Measurements from ENCODE around the gene OR9Q1.

The OR9Q1 gene

DNA sequence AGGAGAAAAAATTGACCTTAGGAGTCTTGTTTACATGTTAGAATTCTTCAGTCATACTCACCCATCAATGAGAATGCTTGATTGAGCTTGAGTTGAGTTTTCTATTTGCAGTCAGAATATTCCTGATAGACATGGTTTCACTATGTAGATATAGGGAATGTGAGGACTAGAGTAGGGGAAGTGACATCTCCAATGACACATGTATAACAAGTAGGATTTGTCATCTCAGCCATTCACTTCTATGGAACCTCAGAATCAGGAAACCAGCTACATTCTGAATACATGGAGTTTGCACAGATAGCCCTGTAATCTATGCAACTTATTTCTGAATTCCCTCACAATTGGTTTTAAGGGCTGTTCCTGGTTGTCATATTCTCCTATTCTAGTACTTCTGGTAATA, 20.1 kb upstream of the OR9Q1 start:
- DNase-seq (ENCODE audit: low spot score in 2 of 2) = no peak
- ATAC-seq (ENCODE audit: low read depth) = no peak
- Mint-ChIP-seq H3K27me3 (peaks cover 15% of the 10 kb centered on the region), H3K36me3 (no peaks in the 10 kb centered on the region), H3K4me1 (peaks cover 3% of the 10 kb centered on the region), H3K9me3 (no peaks in the 10 kb centered on the region), H3K27ac (no peak overlapping the region), H3K4me3 (no peak overlapping the region)

DNA sequence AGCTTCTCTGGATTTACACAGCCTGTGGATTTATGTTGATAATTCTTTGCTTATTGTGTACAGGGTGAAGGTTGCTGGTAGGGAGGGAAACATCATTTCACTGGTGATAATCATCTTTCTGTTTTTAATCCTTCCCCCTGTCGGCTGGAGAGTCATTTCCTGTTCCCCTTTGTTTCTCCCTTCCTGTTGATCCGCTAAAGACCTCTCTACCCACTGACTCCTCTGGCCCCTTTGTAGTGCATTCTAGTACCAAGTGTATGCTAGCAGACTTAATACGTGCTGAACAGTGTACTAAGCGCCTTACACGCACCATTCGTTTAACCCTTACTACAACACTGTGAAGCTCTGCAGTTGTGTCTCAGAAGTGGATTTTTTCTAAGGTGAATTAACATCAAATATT, 19.0 kb upstream of the OR9Q1 start:
- no peaks in the 10 kb centered on the region for H3K36me3 Mint-ChIP-seq
- H3K9me3 Mint-ChIP-seq = no peaks in the 10 kb centered on the region
- no peak overlapping the region for H3K27ac Mint-ChIP-seq
- no peak overlapping the region for H3K4me3 Mint-ChIP-seq
- ATAC-seq (ENCODE audit: low read depth) (no peak), DNase-seq (ENCODE audit: low spot score in 2 of 2) (no peak)
- peaks cover 15% of the 10 kb centered on the region for H3K27me3 Mint-ChIP-seq
- peaks cover 3% of the 10 kb centered on the region for H3K4me1 Mint-ChIP-seq

DNA sequence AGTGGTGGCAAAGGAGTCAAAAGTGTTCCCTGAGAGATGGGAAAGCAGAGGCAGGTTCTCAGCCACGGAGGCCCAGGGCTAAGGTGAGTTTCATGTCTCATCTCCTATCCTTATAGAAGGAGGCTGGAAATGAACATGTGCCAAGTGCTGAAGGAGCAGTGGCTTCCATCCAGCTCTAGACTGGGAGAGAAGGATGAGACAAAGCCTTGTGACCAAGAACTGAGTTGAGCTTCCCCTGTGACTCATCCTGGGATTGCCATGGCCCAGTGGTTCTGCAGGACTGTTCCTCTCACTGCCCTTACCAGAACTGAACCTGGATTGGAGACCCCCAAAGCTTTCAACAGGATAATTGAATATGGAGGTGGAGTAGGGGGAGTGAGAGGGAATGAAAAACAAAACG, 16.7 kb upstream of the OR9Q1 start:
- ATAC-seq (ENCODE audit: low read depth) (no peak), DNase-seq (ENCODE audit: low spot score in 2 of 2) (no peak)
- H3K4me3 Mint-ChIP-seq = no peak overlapping the region
- H3K4me1 Mint-ChIP-seq = peaks cover 3% of the 10 kb centered on the region
- no peak overlapping the region for H3K27ac Mint-ChIP-seq
- no peaks in the 10 kb centered on the region for H3K9me3 Mint-ChIP-seq
- H3K27me3 Mint-ChIP-seq = peaks cover 13% of the 10 kb centered on the region
- no peaks in the 10 kb centered on the region for H3K36me3 Mint-ChIP-seq

DNA sequence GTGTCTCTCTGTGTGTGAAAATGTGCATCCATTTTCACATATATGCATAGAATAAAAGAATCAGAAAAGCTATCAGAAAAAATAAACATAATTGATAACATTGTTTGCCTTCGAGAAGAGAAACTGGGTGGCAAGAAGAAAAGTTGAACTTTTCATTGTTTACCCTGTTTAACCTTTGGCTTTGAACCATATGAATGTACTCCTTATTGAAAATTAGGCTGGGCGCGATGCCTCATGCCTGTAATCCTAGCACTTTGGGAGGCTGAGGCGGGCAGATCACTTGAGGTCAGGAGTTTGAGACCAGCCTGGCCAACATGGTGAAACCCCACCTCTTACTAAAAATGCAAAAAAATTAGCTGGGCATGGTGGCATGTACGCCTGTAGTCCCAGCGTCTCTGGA, 11.9 kb upstream of the OR9Q1 start:
- Mint-ChIP-seq H3K9me3 (peaks cover 2% of the 10 kb centered on the region), H3K4me3 (no peak overlapping the region), H3K4me1 (no peaks in the 10 kb centered on the region), H3K27me3 (peaks cover 2% of the 10 kb centered on the region), H3K27ac (no peak overlapping the region), H3K36me3 (no peaks in the 10 kb centered on the region)
- DNase-seq (ENCODE audit: low spot score in 2 of 2) = no peak
- no peak for ATAC-seq (ENCODE audit: low read depth)

DNA sequence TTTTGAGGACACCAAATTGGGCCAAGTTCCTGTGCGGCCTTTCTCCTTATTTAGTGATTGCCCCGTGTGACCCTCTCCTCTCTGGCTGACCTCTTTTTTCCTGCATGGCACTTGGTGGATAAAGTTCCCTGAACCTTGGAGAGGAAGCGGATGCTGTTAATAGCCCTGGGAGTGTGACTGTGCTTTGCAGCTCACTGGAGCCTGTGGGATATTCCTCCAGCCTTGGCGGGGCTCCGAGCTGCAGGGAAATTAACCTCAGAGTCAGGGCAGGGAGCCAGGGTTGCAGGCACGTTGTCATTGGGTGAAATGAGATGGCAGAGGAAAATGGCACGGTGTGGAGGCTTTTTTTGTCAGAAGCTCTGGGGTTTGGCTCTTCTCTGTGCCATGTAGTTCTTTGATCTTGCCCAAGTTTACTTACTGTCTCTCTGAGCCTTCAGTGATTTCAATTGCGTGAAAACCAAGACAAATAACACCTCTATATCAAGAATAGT, 965 bp downstream of the OR9Q1 start:
- H3K4me3 Mint-ChIP-seq = no peak overlapping the region
- ATAC-seq (ENCODE audit: low read depth) (no peak), DNase-seq (ENCODE audit: low spot score in 2 of 2) (no peak)
- no peak overlapping the region for H3K27ac Mint-ChIP-seq
- no peaks in the 10 kb centered on the region for H3K9me3 Mint-ChIP-seq
- peaks cover 7% of the 10 kb centered on the region for H3K27me3 Mint-ChIP-seq
- no peaks in the 10 kb centered on the region for H3K4me1 Mint-ChIP-seq
- no peaks in the 10 kb centered on the region for H3K36me3 Mint-ChIP-seq

DNA sequence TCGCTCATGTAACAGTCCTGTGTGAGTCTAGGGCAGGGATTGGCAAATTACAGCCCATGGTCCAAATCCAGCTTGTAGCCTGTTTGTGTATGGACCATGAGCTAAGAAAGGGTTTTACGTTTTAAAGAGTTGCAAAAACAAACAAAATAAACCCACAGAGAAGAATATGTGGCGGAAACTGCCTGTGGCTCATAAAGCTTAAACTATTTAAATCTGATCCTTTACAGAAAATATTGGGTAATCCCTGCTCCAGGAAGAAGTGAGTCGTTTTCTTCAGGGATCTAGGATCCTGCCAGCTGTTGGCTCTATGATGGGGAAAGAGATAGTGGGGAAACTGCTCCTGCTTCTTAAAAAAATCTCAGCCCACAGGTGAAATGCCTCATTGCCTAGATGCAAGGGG, 3.7 kb downstream of the OR9Q1 start:
- Mint-ChIP-seq H3K9me3 (peaks cover 1% of the 10 kb centered on the region), H3K36me3 (no peaks in the 10 kb centered on the region), H3K4me3 (no peak overlapping the region), H3K4me1 (no peaks in the 10 kb centered on the region), H3K27me3 (peaks cover 9% of the 10 kb centered on the region), H3K27ac (no peak overlapping the region)
- ATAC-seq (ENCODE audit: low read depth) = no peak
- no peak for DNase-seq (ENCODE audit: low spot score in 2 of 2)

DNA sequence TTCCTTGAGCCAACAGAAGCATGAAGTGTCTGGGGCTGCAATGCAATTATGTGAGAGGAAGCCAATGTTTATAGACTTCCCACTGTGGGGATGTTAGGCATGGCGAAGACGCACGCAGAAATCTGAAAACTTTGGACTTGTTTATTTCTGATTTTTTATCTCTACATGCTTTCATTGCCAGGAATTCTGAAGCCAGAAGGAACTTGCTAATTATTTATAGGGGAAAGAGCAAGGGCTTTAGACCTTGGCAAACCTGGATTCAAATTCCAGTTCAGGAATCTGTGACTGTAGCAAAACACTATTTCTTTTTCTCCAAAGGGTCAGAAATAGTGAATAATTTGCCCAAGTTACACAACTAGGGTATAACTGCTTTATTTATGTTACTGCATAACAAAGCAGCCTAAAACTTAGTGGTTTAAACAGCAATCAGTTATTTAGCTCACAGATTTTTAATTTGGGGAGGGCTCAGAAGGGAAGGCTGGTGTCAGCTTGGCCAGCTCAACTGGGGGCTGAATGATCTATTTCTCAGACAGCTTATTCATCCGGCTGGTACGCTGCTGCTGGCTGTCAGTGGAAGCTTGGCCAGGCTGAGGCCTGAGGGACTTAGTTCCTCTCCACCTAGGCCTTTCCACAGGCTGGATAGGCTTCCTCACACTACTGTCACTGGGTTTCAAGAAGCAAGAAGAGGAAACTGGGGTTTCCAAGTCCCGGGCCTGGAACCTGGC, 5.2 kb downstream of the OR9Q1 start:
- H3K27me3 Mint-ChIP-seq = peaks cover 7% of the 10 kb centered on the region
- H3K4me3 Mint-ChIP-seq = no peak overlapping the region
- ATAC-seq (ENCODE audit: low read depth) (no peak), DNase-seq (ENCODE audit: low spot score in 2 of 2) (no peak)
- H3K36me3 Mint-ChIP-seq = no peaks in the 10 kb centered on the region
- no peaks in the 10 kb centered on the region for H3K4me1 Mint-ChIP-seq
- H3K27ac Mint-ChIP-seq = no peak overlapping the region
- H3K9me3 Mint-ChIP-seq = peaks cover 1% of the 10 kb centered on the region

DNA sequence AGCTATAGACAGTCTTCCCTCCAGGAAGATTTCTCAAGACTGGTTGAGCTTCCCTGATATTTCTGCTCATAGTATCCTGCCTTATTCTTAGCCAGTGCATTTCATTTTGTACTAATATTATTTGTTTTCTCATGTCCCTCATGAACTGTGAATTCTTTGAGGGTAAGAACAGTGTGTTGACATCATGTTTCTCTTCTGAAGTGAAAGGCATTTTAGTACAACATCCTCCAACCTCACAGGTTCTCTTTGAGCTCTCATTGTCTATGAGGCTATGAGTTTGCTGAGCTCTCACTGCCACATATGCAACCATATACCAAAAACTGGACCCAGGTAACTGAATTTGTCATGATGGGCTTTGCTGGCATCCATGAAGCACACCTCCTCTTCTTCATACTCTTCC, 7.0 kb downstream of the OR9Q1 start, which contains the start of gene OR6Q1:
Gene OR6Q1, plus strand, starts transcription at position 301 of the 400 bp plus-strand sequence. Its CDS starts 0 bp downstream, at position 301.
- no peak within 1 kb of the TSS for H3K4me3 Mint-ChIP-seq
- ATAC-seq (ENCODE audit: low read depth) (no peak), DNase-seq (ENCODE audit: low spot score in 2 of 2) (no peak)
- no peaks in the 10 kb centered on the region for H3K4me1 Mint-ChIP-seq
- H3K9me3 Mint-ChIP-seq = peaks cover 6% of the 10 kb centered on the region
- no peaks in the 10 kb centered on the region for H3K36me3 Mint-ChIP-seq
- H3K27me3 Mint-ChIP-seq = peaks cover 5% of the 10 kb centered on the region
- no peak within 1 kb of the TSS for H3K27ac Mint-ChIP-seq

DNA sequence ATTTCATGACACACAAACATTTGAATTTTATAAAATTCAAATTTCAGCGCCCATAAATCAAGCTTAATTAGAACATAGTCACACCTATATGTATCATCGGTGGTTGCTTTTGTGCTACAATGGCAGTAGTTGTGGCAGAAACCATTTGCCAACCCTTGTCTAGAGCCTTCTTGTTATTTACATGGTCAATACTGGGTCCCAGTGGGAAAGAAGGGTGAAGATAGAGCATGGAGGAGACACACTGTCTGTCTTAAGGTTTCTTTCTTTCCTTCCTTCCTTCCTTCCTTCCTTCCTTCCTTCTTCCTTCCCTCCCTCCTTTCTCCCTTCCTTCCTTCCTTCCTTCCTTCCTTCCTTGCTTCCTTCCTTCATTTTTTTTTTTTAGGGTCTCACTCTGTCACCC, 10.8 kb downstream of the OR9Q1 start:
- H3K27me3 Mint-ChIP-seq = peaks cover 2% of the 10 kb centered on the region
- no peak for ATAC-seq (ENCODE audit: low read depth)
- H3K36me3 Mint-ChIP-seq = no peaks in the 10 kb centered on the region
- no peaks in the 10 kb centered on the region for H3K4me1 Mint-ChIP-seq
- DNase-seq (ENCODE audit: low spot score in 2 of 2) = no peak
- no peak overlapping the region for H3K4me3 Mint-ChIP-seq
- H3K9me3 Mint-ChIP-seq = peaks cover 10% of the 10 kb centered on the region
- H3K27ac Mint-ChIP-seq = no peak overlapping the region

DNA sequence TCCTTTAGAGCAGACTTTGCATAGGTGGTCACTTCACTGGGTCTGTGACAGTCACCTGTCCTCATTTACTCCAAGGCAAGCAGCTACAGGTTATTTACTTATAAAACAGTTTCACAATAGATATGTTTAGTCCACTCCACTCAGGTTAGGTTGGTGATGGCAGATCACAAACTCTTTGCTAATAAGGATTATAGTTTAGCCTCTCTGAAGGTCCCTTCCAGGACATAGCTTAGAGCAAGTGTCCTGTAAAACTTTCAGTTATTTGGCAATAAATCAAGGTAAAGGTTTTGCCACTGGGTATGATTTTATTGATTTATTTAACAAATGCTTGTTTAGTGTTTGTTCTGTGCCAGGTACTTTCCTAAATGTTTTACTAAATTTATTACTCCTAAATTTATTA, 15.9 kb downstream of the OR9Q1 start:
- peaks cover 2% of the 10 kb centered on the region for H3K27me3 Mint-ChIP-seq
- no peak for DNase-seq (ENCODE audit: low spot score in 2 of 2)
- no peak overlapping the region for H3K27ac Mint-ChIP-seq
- no peaks in the 10 kb centered on the region for H3K4me1 Mint-ChIP-seq
- no peak overlapping the region for H3K4me3 Mint-ChIP-seq
- peaks cover 8% of the 10 kb centered on the region for H3K9me3 Mint-ChIP-seq
- no peaks in the 10 kb centered on the region for H3K36me3 Mint-ChIP-seq
- no peak for ATAC-seq (ENCODE audit: low read depth)

DNA sequence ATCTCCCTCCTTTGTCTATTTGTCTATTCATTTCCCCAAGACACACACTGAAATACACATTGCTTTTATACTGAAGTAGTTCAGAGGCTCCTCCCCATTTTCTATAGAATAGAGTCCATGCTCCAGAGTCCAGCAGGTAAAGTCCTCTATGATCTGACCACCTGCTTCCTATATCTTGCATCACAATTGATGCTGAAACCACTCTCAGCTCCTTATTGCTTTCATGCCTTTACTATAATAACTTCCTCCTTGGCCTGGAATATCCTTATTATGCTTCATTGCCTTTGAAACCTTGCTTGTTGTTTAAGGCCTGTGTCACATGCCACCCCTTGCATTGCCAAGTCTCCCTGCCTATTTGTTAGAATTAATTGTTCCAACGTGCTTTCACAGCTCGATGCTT, 19.7 kb downstream of the OR9Q1 start:
- no peak overlapping the region for H3K27ac Mint-ChIP-seq
- DNase-seq (ENCODE audit: low spot score in 2 of 2) (no peak), ATAC-seq (ENCODE audit: low read depth) (no peak)
- no peaks in the 10 kb centered on the region for H3K4me1 Mint-ChIP-seq
- H3K9me3 Mint-ChIP-seq = no peaks in the 10 kb centered on the region
- H3K4me3 Mint-ChIP-seq = no peak overlapping the region
- H3K27me3 Mint-ChIP-seq = peaks cover 5% of the 10 kb centered on the region
- no peaks in the 10 kb centered on the region for H3K36me3 Mint-ChIP-seq

DNA sequence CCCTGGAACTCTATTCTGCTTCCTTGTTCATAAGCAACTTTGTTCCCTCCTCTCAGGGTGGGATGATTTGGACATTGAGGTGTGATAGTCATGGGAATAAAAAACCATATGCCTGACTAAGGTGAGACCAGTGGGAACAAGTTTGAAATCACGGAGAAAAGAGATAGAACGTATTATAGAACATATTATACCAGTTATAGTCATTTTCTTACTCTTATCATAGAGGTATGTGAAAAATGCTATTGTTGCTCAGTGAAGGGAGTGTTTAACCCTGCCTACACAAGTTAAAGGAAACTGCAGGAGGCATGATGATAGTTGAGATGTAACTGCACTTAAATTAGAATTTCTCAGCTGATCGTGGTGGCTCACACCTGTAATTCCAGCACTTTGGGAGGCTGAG, 22.6 kb downstream of the OR9Q1 start:
- Mint-ChIP-seq H3K27ac (no peak overlapping the region), H3K36me3 (no peaks in the 10 kb centered on the region), H3K27me3 (peaks cover 5% of the 10 kb centered on the region), H3K4me1 (no peaks in the 10 kb centered on the region), H3K4me3 (no peak overlapping the region), H3K9me3 (no peaks in the 10 kb centered on the region)
- no peak for DNase-seq (ENCODE audit: low spot score in 2 of 2)
- ATAC-seq (ENCODE audit: low read depth) = no peak

DNA sequence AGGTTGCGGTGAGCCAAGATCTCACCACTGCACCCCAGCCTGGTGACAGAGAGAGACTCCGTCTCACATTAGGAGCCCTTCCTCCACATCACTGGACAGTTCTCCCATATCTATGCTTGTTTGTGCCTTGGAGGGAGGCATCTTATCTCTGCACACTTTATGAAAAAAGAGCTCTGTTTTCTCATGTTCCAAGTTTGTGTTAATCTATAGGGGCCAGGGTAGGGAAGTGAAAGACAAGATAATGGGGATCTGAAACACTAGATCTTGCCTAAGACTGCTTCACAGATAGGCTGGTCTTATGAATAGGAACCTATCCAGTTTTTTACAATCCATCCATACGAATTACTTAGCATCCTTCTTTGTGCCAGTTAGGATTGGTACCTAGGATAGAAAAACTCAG, 24.1 kb downstream of the OR9Q1 start:
- no peaks in the 10 kb centered on the region for H3K36me3 Mint-ChIP-seq
- H3K4me3 Mint-ChIP-seq = no peak overlapping the region
- peaks cover 5% of the 10 kb centered on the region for H3K27me3 Mint-ChIP-seq
- no peak for ATAC-seq (ENCODE audit: low read depth)
- DNase-seq (ENCODE audit: low spot score in 2 of 2) = no peak
- no peak overlapping the region for H3K27ac Mint-ChIP-seq
- no peaks in the 10 kb centered on the region for H3K4me1 Mint-ChIP-seq
- no peaks in the 10 kb centered on the region for H3K9me3 Mint-ChIP-seq

DNA sequence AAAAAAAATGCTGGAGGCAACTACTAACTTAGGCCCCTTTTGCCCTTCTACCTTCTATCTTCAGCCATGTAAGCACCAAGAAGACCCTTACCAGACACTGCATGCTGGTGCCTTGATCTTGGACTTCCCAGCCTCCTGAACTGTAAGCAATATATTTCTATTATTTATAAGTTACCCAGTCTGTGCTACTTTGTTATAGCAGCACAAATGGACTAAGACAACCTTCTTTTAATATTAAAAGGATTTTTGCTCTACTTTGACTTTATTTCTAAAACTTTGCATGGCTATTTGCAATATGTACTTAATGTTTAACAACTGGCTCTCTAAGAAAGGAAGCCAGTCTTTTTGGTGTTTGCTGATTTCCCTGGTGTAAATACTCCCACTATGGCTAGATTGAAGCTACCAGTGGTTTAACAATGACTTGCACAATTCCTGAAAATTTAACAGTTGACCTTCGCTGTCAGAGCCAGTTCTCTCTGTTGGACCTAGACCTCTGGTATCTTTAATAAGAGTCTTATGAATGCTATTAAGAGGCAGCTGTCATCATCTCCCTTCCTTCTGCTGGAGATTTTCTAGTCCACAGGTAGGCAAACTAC, 32.2 kb downstream of the OR9Q1 start:
- H3K27ac Mint-ChIP-seq = no peak overlapping the region
- no peaks in the 10 kb centered on the region for H3K36me3 Mint-ChIP-seq
- ATAC-seq (ENCODE audit: low read depth) (no peak), DNase-seq (ENCODE audit: low spot score in 2 of 2) (no peak)
- peaks cover 5% of the 10 kb centered on the region for H3K9me3 Mint-ChIP-seq
- H3K4me1 Mint-ChIP-seq = no peaks in the 10 kb centered on the region
- no peak overlapping the region for H3K4me3 Mint-ChIP-seq
- peaks cover 3% of the 10 kb centered on the region for H3K27me3 Mint-ChIP-seq

DNA sequence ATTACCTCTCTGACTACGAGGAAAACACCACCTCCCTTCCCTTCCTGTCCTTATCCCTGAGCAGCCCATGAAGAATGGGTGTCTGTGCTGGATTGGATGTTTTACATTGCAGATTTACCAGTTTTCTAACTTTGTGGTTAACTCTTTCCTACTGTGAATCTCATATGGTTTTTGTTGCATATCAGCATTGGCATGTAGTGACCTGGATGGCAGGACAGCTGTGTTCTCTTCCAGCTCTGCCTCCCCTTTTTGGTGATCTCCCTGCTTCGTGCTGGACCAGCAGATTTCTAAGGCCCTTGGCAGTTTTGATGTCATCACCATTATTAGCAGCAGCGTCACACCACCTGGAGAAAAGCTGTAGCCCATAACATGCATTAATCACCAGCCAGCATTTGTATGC, 33.8 kb downstream of the OR9Q1 start:
- H3K4me1 Mint-ChIP-seq = no peaks in the 10 kb centered on the region
- no peak for DNase-seq (ENCODE audit: low spot score in 2 of 2)

More for the DNA sequence above, 33.8 kb downstream of the OR9Q1 start:
- H3K27me3 Mint-ChIP-seq = peaks cover 3% of the 10 kb centered on the region
- H3K36me3 Mint-ChIP-seq = no peaks in the 10 kb centered on the region
- no peak overlapping the region for H3K27ac Mint-ChIP-seq
- ATAC-seq (ENCODE audit: low read depth) = no peak
- H3K9me3 Mint-ChIP-seq = peaks cover 5% of the 10 kb centered on the region
- H3K4me3 Mint-ChIP-seq = no peak overlapping the region

Data from memory B cell (primary cell).